GM18519 (cell line): ENCODE measurements around the gene FREM3.
"Not testable (repeated sequence)": the region's sequence is repeated elsewhere in the genome, so short reads cannot be mapped to it uniquely, and the experiment has no call there.

Experiments
- ATAC-seq: cut with Tn5 transposase; IDR thresholded peaks from one replicate; pipeline ENCODE4 v1.9.1; 2021; ENCODE audit warnings: mild to moderate bottlenecking, moderate library complexity; ENCODE audit not compliant: unreplicated experiment, low FRiP score

FREM3 gene

GRCh38 chr4:143700416-143701352 lies at the start of gene FREM3:
Gene FREM3, minus strand, starts transcription at chr4:143700675. Its CDS starts 0 bp downstream, at chr4:143700675.
- ATAC-seq: no peak

- ATAC-seq: no peak
These were observed 45.4 kb upstream of the FREM3 start for GRCh38 chr4:143745874-143746273.

DNA sequence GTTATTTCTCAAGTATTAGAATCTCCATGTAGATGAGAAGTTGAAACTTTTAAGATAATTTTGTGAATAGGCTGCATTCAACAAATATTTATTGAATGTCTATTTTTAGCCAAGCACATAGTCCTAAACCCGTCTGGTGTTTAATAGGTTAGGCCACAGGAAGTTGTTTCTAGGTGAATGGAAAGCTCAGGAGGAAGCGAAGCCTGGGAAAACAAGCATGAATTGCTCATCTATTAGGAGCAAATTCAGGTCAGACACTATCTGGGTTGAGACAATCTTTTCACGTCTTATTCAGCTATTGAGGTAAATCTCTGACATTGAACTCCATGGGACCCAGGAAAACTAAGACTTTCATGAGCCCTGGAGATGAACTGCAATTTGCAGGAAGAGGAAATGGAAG lies 43.1 kb upstream of the FREM3 start:
- ATAC-seq: no peak

DNA sequence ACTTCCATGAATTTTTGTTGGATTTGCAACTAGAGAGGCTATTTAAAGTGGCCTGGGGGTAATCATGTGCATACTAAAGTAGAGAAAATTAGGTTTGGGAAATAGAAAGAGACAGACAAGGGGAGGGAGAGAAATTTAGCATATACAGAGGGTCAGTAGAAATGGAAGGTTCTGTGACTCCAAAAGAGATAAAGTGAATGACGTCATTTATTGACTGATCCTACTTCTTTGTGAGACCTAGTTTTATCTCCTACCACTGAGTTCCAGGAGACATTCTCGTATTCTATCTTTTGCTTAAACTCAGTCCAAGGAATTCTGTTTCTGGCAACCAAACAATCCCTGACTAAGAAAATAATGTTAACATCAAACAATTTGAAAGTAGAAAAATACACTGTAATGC lies 42.4 kb upstream of the FREM3 start:
- no peak for ATAC-seq

DNA sequence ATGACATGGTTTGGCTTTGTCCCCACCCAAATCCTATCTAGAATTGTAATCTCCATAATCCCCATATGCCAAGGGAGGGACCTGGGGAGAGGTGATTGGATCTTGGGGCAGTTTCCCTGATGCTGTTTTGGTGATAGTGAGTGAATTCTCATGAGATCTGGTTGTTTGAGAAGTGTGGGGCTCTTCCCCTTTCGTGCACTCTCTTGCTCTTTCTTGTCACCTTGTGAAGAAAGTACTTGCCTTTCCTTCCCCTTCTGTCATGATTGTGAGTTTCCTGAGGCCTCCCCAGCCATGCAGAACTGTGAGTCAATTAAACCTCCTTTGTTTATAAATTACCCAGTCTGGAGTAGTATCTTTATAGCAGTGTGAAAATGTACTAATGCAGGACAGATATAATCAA lies 36.4 kb upstream of the FREM3 start:
- no peak for ATAC-seq

GRCh38 chr4:143736061-143736460 lies 35.6 kb upstream of the FREM3 start:
- not testable (repeated sequence) for ATAC-seq

GRCh38 chr4:143728166-143728565 lies 27.7 kb upstream of the FREM3 start:
- ATAC-seq: no peak

DNA sequence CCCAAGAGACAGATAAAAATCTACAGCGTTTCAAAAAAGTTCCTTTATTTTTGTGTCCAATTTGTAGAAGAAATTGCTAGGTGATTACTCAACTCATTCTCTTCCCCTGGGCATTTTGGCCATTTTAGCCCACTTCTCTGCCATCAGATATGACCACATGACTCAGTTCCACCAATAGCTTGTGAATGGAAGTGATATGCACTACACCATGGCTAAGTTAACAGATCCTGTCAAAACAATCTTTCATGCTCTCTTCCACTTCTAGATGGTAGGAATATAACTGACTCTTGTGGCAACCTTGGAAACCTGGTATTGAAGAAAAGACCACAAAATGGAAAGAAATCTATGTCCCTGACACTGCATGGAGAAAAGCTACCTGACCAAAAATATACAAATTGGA lies 26.2 kb upstream of the FREM3 start:
- ATAC-seq: no peak

GRCh38 chr4:143721317-143721716 lies 20.8 kb upstream of the FREM3 start:
- ATAC-seq: no peak

DNA sequence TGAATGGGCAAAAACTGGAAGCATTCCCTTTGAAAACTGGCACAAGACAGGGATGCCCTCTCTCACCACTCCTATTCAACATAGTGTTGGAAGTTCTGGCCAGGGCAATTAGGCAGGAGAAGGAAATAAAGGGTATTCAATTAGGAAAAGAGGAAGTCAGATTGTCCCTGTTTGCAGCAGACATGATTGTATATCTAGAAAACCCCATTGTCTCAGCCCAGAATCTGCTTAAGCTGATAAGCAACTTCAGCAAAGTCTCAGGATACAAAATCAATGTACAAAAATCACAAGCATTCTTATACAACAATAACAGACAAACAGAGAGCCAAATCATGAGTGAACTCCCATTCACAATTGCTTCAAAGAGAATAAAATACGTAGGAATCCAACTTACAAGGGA lies 18.3 kb upstream of the FREM3 start:
- ATAC-seq: not testable (repeated sequence)

GRCh38 chr4:143713955-143714625 lies 13.6 kb upstream of the FREM3 start:
- no peak for ATAC-seq

- no peak for ATAC-seq
These were observed 13.1 kb upstream of the FREM3 start for GRCh38 chr4:143713553-143713952.

DNA sequence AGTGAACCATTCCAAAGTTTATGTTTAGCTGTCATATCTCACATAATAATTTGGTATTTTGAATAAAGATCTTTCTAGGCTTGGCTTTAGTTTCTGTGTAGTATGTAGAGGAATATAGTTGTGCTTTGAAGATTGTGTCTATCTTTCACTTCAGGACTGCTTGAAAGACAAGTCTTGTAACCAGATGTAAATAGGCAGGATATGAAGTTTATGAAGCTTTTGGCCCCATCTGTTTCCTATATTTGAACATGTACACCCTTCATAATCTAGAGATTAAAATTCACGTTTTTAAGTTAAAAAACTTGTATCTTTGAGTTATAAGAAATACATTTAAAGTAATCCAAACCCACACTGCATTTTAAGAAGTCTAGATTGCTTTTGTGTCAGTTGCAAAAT lies 11.7 kb upstream of the FREM3 start:
- ATAC-seq: no peak

DNA sequence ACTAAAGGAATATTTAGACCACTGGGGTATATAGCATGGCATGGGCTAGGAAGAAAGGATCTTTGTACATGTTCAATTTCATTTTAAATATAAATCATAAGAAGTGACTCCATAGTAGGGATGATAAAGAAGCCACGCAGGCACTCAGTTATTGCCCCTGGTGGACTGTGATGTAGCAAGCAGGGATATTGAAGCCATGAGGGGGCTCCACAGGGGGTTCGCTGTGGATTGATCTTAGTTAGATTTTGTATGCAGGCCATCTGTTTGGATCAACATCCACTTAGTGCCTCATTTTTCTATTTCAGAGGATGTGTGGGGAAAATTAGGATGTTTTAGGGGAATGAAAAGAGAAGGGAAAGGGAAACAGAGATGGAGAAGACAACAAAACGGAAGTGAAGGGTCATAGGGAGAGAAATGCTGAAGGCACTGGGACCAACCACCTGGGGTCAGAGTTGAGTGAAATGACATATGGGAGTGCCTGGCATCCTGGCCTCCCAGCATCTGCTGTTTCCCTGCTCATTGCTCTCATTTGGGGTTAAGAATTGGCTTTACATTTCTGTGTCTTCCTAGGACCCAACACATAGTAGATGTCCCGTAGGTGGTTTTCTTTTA lies 11.2 kb upstream of the FREM3 start:
- no peak for ATAC-seq

DNA sequence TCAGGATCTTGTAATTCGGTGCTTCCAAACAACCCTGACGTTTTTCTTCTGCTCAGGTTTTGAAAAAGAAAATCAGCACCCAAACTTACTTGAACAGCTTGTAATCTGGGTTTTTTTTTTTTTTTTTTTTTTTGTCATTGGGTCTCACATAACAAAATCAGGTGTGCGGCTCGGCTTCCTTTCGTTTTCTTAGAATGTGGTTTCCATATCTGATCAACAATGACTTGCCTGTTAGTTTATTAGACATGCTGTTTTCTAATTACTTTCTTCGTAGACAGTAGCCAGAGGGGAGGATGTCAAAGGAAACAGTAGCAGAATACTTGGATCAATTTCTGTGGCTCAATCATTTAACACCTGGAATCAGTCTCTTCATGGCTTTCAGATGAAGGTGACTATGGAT lies 890 bp upstream of the FREM3 start:
- no peak for ATAC-seq

GRCh38 chr4:143700046-143700415 lies 444 bp downstream of the FREM3 start:
- no peak for ATAC-seq

DNA sequence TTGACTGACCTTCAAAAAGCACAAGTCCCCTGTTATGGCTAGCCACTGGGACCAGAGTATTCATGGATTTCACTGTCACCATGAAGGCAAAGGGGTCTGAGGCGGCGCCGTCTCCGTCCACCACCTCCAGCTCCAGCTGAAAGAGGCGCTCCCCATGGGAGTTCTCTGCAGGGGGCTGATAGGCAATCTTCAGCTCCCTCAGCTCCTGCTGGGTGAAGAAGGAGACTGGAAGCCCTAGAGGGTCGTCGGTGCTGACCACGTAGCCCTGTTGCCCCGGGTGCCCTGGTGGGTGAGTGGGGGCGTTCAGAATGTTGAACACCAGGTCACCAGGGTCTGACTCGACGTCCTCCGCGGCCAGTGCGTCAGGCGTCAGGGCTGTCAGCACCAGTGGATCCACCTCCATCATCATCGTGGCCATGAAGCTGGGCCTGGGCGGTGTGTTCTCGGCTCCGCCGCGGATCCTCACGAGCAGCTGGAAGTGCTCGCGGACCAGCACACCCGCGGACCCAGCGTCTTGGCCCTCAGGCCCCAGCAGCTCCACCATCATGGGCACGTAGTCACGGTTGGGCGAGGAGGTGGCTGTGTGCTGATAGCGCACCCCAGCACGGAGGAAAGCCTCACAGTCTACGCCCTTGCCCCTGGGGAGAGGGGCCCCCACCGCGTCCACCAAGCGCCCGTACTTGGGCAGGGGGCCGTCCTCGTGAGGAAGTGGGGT lies 987 bp downstream of the FREM3 start:
- ATAC-seq: no peak

DNA sequence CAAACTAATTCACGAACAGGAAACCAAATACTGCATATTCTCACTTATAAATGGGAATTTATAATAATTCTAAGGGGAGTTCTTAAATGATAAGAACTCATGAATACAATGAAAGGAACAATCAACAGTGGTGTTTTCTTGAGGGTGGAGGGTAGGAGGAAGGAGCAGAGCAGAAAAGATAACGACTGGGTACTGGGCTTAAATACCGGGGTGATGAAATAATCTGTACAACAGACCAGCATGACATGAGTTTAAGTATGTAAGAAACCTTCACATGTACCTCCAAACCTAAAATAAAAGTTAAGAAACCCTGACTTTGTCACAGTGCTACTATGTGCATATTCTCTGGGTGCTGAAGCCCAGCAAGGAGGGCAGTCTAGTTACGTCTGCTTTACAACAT lies 6.6 kb downstream of the FREM3 start:
- no peak for ATAC-seq

DNA sequence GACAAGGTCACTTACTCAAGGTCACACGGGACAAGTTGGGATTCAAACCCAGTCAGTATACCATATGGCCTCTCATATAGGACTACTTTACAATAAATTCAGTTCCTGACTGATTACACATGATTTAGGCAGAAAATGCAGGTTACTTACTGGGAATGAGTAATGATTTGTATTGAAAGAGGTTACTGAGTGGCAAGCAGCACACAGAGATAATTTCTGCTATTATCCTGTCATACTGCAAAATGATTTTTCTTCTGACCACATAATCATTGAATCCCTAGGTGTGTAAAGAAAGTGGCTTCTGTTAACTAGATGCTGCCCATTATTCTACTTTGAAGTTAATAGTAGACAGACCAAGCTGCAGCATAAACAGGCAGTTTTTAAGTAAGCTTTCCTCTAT lies 8.2 kb downstream of the FREM3 start:
- ATAC-seq: no peak

DNA sequence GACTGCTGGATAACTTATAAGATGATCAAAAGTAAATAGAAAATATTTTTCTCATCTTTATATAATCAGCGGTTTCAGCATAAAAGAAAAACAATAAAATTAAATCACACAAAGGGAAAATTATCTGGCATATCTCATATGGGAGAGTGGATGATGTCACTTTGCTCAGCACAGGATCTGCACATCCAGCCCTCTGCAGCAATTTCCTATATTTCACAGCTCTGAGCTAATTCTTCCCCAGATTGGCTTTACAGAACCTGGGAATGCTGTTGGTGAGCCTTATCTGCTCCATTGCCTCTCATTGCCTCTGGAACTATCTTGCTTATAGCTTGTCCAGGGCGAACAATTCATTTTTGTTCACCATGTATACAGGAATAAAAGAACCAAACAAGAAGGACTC lies 21.0 kb downstream of the FREM3 start:
- no peak for ATAC-seq

DNA sequence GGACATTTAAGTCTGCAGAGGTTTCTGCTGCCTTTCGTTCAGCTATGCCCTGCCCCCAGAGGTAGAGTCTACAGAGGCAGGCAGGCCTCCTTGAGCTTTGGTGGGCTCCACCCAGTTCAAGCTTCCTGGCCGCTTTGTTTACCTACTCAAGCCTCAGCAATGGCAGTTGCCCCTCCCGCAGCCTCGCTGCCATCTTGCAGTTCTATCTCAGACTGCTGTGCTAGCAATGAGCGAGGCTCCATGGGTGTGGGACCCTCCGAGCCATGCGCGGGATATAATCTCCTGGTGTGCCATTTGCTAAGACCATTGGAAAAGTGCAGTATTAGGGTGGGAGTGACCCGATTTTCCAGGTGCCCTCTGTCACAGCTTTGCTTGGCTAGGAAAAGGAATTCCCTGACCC lies 26.8 kb downstream of the FREM3 start:
- not testable (repeated sequence) for ATAC-seq
